HUES48 (cell line): ENCODE results near the gene ATP1A4.

Experiments
- H3K27ac ChIP-seq: one replicate; pipeline ENCODE4 v1.7.0; 2013; ENCODE audit warnings: low read depth, low read length, inconsistent platforms
- H3K27me3 ChIP-seq: 2 replicates; pipeline ENCODE4 v1.6.1; 2013; ENCODE audit warnings: mild to moderate bottlenecking, low read length; ENCODE audit not compliant: control insufficient read depth, insufficient read depth
- H3K36me3 ChIP-seq: 2 replicates; pipeline ENCODE4 v1.6.1; 2013; ENCODE audit warnings: low read length; ENCODE audit not compliant: control insufficient read depth, insufficient read depth
- H3K4me1 ChIP-seq: 2 replicates; pipeline ENCODE4 v1.6.1; 2013; ENCODE audit warnings: mild to moderate bottlenecking, low read length; ENCODE audit not compliant: control insufficient read depth, insufficient read depth
- H3K4me3 ChIP-seq: 2 replicates; pipeline ENCODE4 v1.5.1; 2013; ENCODE audit warnings: mild to moderate bottlenecking, low read depth, low read length
- H3K9ac ChIP-seq: 2 replicates; pipeline ENCODE4 v1.6.1; 2013; ENCODE audit warnings: mild to moderate bottlenecking, low read depth, low read length, moderate library complexity
- H3K9me3 ChIP-seq: 2 replicates; pipeline ENCODE4 v1.6.1; 2013; ENCODE audit warnings: low read length; ENCODE audit not compliant: control insufficient read depth, insufficient read depth

ATP1A4 gene

GRCh38 chr1:160148121-160148520 lies 3.3 kb upstream of the ATP1A4 start:
- Histone ChIP-seq H3K4me3 (no peak overlapping the region), H3K9ac (no peak overlapping the region), H3K27ac (no peak overlapping the region), H3K9me3 (no peaks in the 10 kb centered on the region), H3K4me1 (peaks cover 5% of the 10 kb centered on the region; the same call in 1 of the 2 replicates), H3K27me3 (no peaks in the 10 kb centered on the region), H3K36me3 (no peaks in the 10 kb centered on the region)

GRCh38 chr1:160149233-160149632 lies 2.2 kb upstream of the ATP1A4 start:
- peaks cover 5% of the 10 kb centered on the region; the same call in 1 of the 2 replicates for H3K4me1 ChIP-seq
- no peak overlapping the region for H3K9ac ChIP-seq
- H3K36me3 ChIP-seq = no peaks in the 10 kb centered on the region
- no peaks in the 10 kb centered on the region for H3K27me3 ChIP-seq
- no peaks in the 10 kb centered on the region for H3K9me3 ChIP-seq
- H3K27ac ChIP-seq = no peak overlapping the region
- H3K4me3 ChIP-seq = no peak overlapping the region

- no peak overlapping the region for H3K4me3 ChIP-seq
- H3K9ac ChIP-seq = no peak overlapping the region
- no peak overlapping the region for H3K27ac ChIP-seq
- H3K9me3 ChIP-seq = no peaks in the 10 kb centered on the region
- H3K36me3 ChIP-seq = no peaks in the 10 kb centered on the region
- H3K27me3 ChIP-seq = no peaks in the 10 kb centered on the region
- peaks cover 5% of the 10 kb centered on the region; the same call in 1 of the 2 replicates for H3K4me1 ChIP-seq
These were observed 1.7 kb upstream of the ATP1A4 start for GRCh38 chr1:160149716-160150115.

- H3K4me3 ChIP-seq = no peak overlapping the region
- no peak overlapping the region for H3K9ac ChIP-seq
- no peak overlapping the region for H3K27ac ChIP-seq
- H3K27me3 ChIP-seq = no peaks in the 10 kb centered on the region
- no peaks in the 10 kb centered on the region for H3K4me1 ChIP-seq
- H3K36me3 ChIP-seq = no peaks in the 10 kb centered on the region
- no peaks in the 10 kb centered on the region for H3K9me3 ChIP-seq
These were observed 3.4 kb downstream of the ATP1A4 start for GRCh38 chr1:160154790-160155189.

- H3K27ac ChIP-seq = no peak overlapping the region
- H3K4me3 ChIP-seq = no peak overlapping the region
- H3K36me3 ChIP-seq = no peaks in the 10 kb centered on the region
- H3K9me3 ChIP-seq = no peaks in the 10 kb centered on the region
- H3K4me1 ChIP-seq = no peaks in the 10 kb centered on the region
- no peak overlapping the region for H3K9ac ChIP-seq
- H3K27me3 ChIP-seq = no peaks in the 10 kb centered on the region
These were observed 5.0 kb downstream of the ATP1A4 start for GRCh38 chr1:160156361-160156760.

GRCh38 chr1:160157174-160157573 lies 5.8 kb downstream of the ATP1A4 start:
- Histone ChIP-seq H3K4me3 (no peak overlapping the region), H3K27ac (no peak overlapping the region), H3K4me1 (peaks cover 3% of the 10 kb centered on the region; the same call in 1 of the 2 replicates), H3K36me3 (no peaks in the 10 kb centered on the region), H3K27me3 (no peaks in the 10 kb centered on the region), H3K9me3 (no peaks in the 10 kb centered on the region), H3K9ac (no peak overlapping the region)

- H3K9ac ChIP-seq = no peak overlapping the region
- peaks cover 8% of the 10 kb centered on the region for H3K4me1 ChIP-seq
- no peak overlapping the region for H3K27ac ChIP-seq
- H3K4me3 ChIP-seq = no peak overlapping the region
- no peaks in the 10 kb centered on the region for H3K36me3 ChIP-seq
- no peaks in the 10 kb centered on the region for H3K27me3 ChIP-seq
- no peaks in the 10 kb centered on the region for H3K9me3 ChIP-seq
These were observed 6.6 kb downstream of the ATP1A4 start for GRCh38 chr1:160158031-160158430.

- Histone ChIP-seq H3K27ac (no peak overlapping the region), H3K4me3 (no peak overlapping the region), H3K36me3 (no peaks in the 10 kb centered on the region), H3K27me3 (no peaks in the 10 kb centered on the region), H3K9me3 (no peaks in the 10 kb centered on the region), H3K4me1 (peaks cover 8% of the 10 kb centered on the region), H3K9ac (no peak overlapping the region)
These were observed 7.1 kb downstream of the ATP1A4 start for GRCh38 chr1:160158534-160158933.

GRCh38 chr1:160159846-160160245 lies 8.4 kb downstream of the ATP1A4 start:
- Histone ChIP-seq H3K4me3 (no peak overlapping the region), H3K36me3 (no peaks in the 10 kb centered on the region), H3K9me3 (no peaks in the 10 kb centered on the region), H3K4me1 (peaks cover 8% of the 10 kb centered on the region), H3K27ac (no peak overlapping the region), H3K9ac (no peak overlapping the region), H3K27me3 (no peaks in the 10 kb centered on the region)

GRCh38 chr1:160161965-160162705 lies 10.7 kb downstream of the ATP1A4 start:
- Histone ChIP-seq H3K4me1 (peaks cover 9% of the 10 kb centered on the region), H3K27ac (no peak overlapping the region), H3K36me3 (no peaks in the 10 kb centered on the region), H3K9ac (no peak overlapping the region), H3K4me3 (no peak overlapping the region), H3K9me3 (no peaks in the 10 kb centered on the region), H3K27me3 (0 out of 2 replicates have a peak, but pooled peaks cover 4% of the 10 kb centered on the region)

GRCh38 chr1:160162931-160163330 lies 11.5 kb downstream of the ATP1A4 start:
- Histone ChIP-seq H3K27me3 (0 out of 2 replicates have a peak, but pooled peaks cover 5% of the 10 kb centered on the region), H3K27ac (no peak overlapping the region), H3K4me1 (peaks cover 17% of the 10 kb centered on the region)

More at GRCh38 chr1:160162931-160163330, 11.5 kb downstream of the ATP1A4 start:
- no peaks in the 10 kb centered on the region for H3K36me3 ChIP-seq
- no peak overlapping the region for H3K9ac ChIP-seq
- H3K4me3 ChIP-seq = no peak overlapping the region
- H3K9me3 ChIP-seq = no peaks in the 10 kb centered on the region
